ENCODE data around the gene MBTD1.

The MBTD1 gene

GRCh38 chr17:51166198-51166986, 93.5 kb downstream of the MBTD1 start, which contains the start of gene NME2:
Gene NME2 (plus strand): TSS chr17:51166411. CDS start chr17:51166831, 420 bp downstream.
- peak within 1 kb of the TSS; percentile 58 for H3K4me3 ChIP-seq (ENCODE audit: low read length)
- WGBS (ENCODE audit: insufficient coverage, insufficient read length) = no CpG with 5 or more reads among the region's 98 CpGs
- H3K4me1 ChIP-seq (ENCODE audit: control insufficient read depth, insufficient read depth, low read length) = no peaks in the 10 kb centered on the region
- H3K27ac ChIP-seq (ENCODE audit: low read length) = no peak within 1 kb of the TSS
- DNase-seq (ENCODE audit: low read depth, low spot score) = peak; percentile 54
- peaks cover 14% of the 10 kb centered on the region; the same call in 1 of the 2 replicates for H3K36me3 ChIP-seq (ENCODE audit: control insufficient read depth, insufficient read depth, low read length)
- H3K9me3 ChIP-seq (ENCODE audit: control insufficient read depth, insufficient read depth, low read length) = no peaks in the 10 kb centered on the region
- H3K27me3 ChIP-seq (ENCODE audit: control insufficient read depth, insufficient read depth, low read length) = no peaks in the 10 kb centered on the region

- Histone ChIP-seq H3K9me3 (ENCODE audit: control insufficient read depth, insufficient read depth, low read length) (no peaks in the 10 kb centered on the region), H3K36me3 (ENCODE audit: control insufficient read depth, insufficient read depth, low read length) (peaks cover 17% of the 10 kb centered on the region; the same call in 1 of the 2 replicates), H3K27ac (ENCODE audit: low read length) (no peak overlapping the region), H3K4me3 (ENCODE audit: low read length) (peak overlapping the region; percentile 58; the same call in 1 of the 2 replicates), H3K4me1 (ENCODE audit: control insufficient read depth, insufficient read depth, low read length) (no peaks in the 10 kb centered on the region), H3K27me3 (ENCODE audit: control insufficient read depth, insufficient read depth, low read length) (no peaks in the 10 kb centered on the region)
- WGBS (ENCODE audit: insufficient coverage, insufficient read length) = no CpG with 5 or more reads among the region's 21 CpGs
- DNase-seq (ENCODE audit: low read depth, low spot score) = no peak
Measured at GRCh38 chr17:51165680-51166197, 94.1 kb downstream of the MBTD1 start.

DNA sequence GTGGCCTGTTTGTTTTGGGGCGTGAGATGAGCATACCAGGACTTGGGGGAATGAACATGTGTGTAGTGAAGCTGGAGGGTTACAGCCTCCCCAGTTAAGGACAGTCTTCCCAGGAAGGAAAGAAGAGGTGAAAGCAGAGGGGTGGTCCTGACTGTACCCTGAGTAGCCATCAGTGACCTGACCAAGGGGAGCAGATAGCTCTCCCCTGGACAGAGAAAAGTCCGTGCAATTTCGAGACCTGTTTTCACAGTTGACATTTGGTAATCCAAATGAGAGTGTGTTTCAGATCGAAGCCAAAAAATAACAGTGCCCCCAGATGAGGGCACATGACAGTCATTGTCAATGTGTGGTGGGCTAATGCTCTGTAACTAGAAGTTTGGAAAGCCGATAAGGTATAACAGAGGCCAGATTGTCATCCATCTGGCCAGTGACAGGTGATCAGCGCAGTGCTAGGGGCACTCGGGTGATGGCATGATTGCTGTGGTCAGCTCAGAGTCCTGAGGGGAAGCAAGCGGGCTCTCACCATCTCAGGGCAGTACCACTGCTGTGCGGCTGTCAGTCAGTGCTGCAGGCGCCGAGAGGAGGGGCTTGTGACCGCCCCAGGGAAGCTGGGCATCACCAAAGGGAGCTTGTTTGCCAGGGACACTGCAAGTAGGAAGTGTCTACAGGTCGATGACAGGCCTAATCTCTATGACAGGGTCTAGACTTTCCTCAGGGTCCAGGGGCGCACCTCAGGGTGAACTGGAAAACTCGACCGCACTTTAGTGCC, 94.8 kb downstream of the MBTD1 start:
- Histone ChIP-seq H3K27ac (ENCODE audit: low read length) (no peak overlapping the region), H3K9me3 (ENCODE audit: control insufficient read depth, insufficient read depth, low read length) (no peaks in the 10 kb centered on the region), H3K4me3 (ENCODE audit: low read length) (peak overlapping the region; percentile 58; the same call in 1 of the 2 replicates), H3K36me3 (ENCODE audit: control insufficient read depth, insufficient read depth, low read length) (peaks cover 19% of the 10 kb centered on the region; the same call in 1 of the 2 replicates), H3K4me1 (ENCODE audit: control insufficient read depth, insufficient read depth, low read length) (no peaks in the 10 kb centered on the region), H3K27me3 (ENCODE audit: control insufficient read depth, insufficient read depth, low read length) (no peaks in the 10 kb centered on the region)
- no CpG with 5 or more reads among the region's 16 CpGs for WGBS (ENCODE audit: insufficient coverage, insufficient read length)
- no peak for DNase-seq (ENCODE audit: low read depth, low spot score)

DNA sequence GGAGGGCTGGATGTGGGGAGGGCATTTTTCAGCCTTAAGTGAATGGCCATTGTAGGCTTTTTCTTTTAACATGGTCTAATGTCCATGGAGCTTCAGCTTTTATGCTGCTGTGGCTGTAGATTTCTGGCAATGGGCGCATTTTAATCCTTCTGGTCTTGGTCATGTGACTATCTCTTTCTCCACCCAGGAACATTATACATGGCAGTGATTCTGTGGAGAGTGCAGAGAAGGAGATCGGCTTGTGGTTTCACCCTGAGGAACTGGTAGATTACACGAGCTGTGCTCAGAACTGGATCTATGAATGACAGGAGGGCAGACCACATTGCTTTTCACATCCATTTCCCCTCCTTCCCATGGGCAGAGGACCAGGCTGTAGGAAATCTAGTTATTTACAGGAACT, 98.3 kb downstream of the MBTD1 start:
- H3K9me3 ChIP-seq (ENCODE audit: control insufficient read depth, insufficient read depth, low read length) = no peaks in the 10 kb centered on the region
- peaks cover 17% of the 10 kb centered on the region; the same call in 1 of the 2 replicates for H3K36me3 ChIP-seq (ENCODE audit: control insufficient read depth, insufficient read depth, low read length)
- WGBS (ENCODE audit: insufficient coverage, insufficient read length) = no CpG with 5 or more reads among the region's 3 CpGs
- H3K4me3 ChIP-seq (ENCODE audit: low read length) = no peak overlapping the region
- no peaks in the 10 kb centered on the region for H3K4me1 ChIP-seq (ENCODE audit: control insufficient read depth, insufficient read depth, low read length)
- H3K27ac ChIP-seq (ENCODE audit: low read length) = no peak overlapping the region
- no peaks in the 10 kb centered on the region for H3K27me3 ChIP-seq (ENCODE audit: control insufficient read depth, insufficient read depth, low read length)
- DNase-seq (ENCODE audit: low read depth, low spot score) = no peak

- no peak for DNase-seq (ENCODE audit: low read depth, low spot score)
- no peaks in the 10 kb centered on the region for H3K9me3 ChIP-seq (ENCODE audit: control insufficient read depth, insufficient read depth, low read length)
- WGBS (ENCODE audit: insufficient coverage, insufficient read length) = no CpG with 5 or more reads among the region's 3 CpGs
- no peaks in the 10 kb centered on the region for H3K27me3 ChIP-seq (ENCODE audit: control insufficient read depth, insufficient read depth, low read length)
- no peak overlapping the region for H3K4me3 ChIP-seq (ENCODE audit: low read length)
- H3K27ac ChIP-seq (ENCODE audit: low read length) = no peak overlapping the region
- no peaks in the 10 kb centered on the region for H3K4me1 ChIP-seq (ENCODE audit: control insufficient read depth, insufficient read depth, low read length)
- peaks cover 17% of the 10 kb centered on the region; the same call in 1 of the 2 replicates for H3K36me3 ChIP-seq (ENCODE audit: control insufficient read depth, insufficient read depth, low read length)
Measured at GRCh38 chr17:51159604-51160003, 100.2 kb downstream of the MBTD1 start.

DNA sequence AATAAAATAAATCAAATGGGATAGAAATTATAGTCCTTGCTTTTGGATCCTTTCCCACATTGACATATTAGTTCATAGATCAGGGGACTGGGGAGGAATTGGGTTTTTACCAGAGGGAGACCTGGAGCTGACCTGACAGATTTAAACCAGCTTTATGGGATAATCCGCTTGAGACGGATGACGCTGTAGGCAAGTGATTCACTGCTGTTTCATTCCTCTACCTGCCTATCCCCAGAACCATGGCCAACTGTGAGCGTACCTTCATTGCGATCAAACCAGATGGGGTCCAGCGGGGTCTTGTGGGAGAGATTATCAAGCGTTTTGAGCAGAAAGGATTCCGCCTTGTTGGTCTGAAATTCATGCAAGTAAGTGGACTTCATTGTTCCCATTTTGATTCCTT, 104.4 kb downstream of the MBTD1 start:
- Histone ChIP-seq H3K4me1 (ENCODE audit: control insufficient read depth, insufficient read depth, low read length) (no peaks in the 10 kb centered on the region), H3K9me3 (ENCODE audit: control insufficient read depth, insufficient read depth, low read length) (no peaks in the 10 kb centered on the region), H3K27me3 (ENCODE audit: control insufficient read depth, insufficient read depth, low read length) (no peaks in the 10 kb centered on the region), H3K36me3 (ENCODE audit: control insufficient read depth, insufficient read depth, low read length) (peaks cover 6% of the 10 kb centered on the region; the same call in 1 of the 2 replicates), H3K4me3 (ENCODE audit: low read length) (no peak overlapping the region), H3K27ac (ENCODE audit: low read length) (no peak overlapping the region)
- WGBS (ENCODE audit: insufficient coverage, insufficient read length) = no CpG with 5 or more reads among the region's 8 CpGs
- no peak for DNase-seq (ENCODE audit: low read depth, low spot score)

DNA sequence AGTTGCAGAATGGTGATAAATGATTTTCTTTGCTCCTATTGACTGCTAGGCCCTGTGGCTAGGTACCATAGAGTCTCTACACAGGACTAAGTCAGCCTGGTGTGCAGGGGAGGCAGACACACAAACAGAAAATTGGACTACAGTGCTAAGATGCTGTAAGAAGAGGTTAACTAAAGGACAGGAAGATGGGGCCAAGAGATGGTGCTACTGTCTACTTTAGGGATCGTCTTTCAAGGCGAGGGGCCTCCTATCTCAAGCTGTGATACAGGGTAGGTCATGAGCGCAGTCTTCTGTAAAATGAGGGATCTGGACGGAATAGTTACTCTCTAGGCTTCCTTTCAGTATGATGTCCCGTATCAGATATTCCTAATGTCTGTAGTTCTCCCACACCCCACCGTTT, 105.7 kb downstream of the MBTD1 start:
- H3K27me3 ChIP-seq (ENCODE audit: control insufficient read depth, insufficient read depth, low read length) = no peaks in the 10 kb centered on the region
- peak overlapping the region; percentile 59; the same call in 1 of the 2 replicates for H3K4me3 ChIP-seq (ENCODE audit: low read length)
- H3K36me3 ChIP-seq (ENCODE audit: control insufficient read depth, insufficient read depth, low read length) = no peaks in the 10 kb centered on the region; the same call in 1 of the 2 replicates
- H3K27ac ChIP-seq (ENCODE audit: low read length) = no peak overlapping the region
- H3K4me1 ChIP-seq (ENCODE audit: control insufficient read depth, insufficient read depth, low read length) = no peaks in the 10 kb centered on the region
- H3K9me3 ChIP-seq (ENCODE audit: control insufficient read depth, insufficient read depth, low read length) = no peaks in the 10 kb centered on the region
- WGBS (ENCODE audit: insufficient coverage, insufficient read length) = no CpG with 5 or more reads among the region's 6 CpGs
- DNase-seq (ENCODE audit: low read depth, low spot score) = no peak

DNA sequence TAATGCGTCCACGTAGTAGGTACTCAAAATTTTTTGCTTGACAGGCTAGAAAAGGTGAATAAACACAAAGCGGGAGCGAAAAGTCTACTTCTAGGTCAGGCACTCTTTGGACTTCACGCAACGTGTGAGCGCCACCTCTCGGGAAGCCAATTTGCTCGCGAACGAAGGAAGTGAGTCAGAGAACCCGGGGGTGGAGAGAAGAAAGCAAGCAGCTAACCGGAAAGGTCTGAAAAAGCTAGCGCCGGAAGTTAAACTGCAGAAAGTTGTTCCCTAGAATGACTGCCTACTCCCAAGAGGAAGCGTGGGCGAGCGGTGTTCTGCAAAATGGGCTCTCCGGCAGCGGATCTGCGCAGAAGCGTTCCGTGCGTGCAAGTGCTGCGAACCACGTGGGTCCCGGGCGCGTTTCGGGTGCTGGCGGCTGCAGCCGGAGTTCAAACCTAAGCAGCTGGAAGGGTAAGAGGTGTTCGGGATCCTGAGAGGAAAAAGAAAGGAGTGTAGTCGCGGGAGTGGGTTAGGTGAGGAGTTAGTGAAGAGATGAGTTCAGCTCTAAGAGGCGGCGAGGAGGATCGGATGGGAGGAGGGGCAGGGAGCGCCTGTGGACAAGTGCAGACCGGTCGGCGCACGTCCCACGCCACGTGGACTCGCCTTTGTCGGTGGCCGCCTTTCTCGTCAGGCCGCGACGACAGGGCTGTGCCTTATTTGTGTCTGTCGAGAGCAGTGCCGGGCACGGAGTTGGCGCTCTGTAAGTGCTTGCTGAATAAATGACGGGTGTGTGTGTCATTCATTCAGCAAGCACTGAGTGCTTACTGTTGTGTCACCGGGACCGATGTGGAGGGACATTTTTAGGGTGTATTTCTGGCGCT, 106.4 kb downstream of the MBTD1 start, which contains the start of gene NME1:
TSS of gene NME1 (plus strand) at position 350 of the 863 bp plus-strand sequence. CDS start 2,096 bp downstream, outside the sequence.
- H3K27ac ChIP-seq (ENCODE audit: low read length) = no peak within 1 kb of the TSS
- WGBS (ENCODE audit: insufficient coverage, insufficient read length) = no CpG with 5 or more reads among the region's 60 CpGs
- H3K4me3 ChIP-seq (ENCODE audit: low read length) = peak within 1 kb of the TSS; percentile 59; the same call in 1 of the 2 replicates

GRCh38 chr17:51152766-51153209, 107.1 kb downstream of the MBTD1 start:
- WGBS (ENCODE audit: insufficient coverage, insufficient read length) = no CpG with 5 or more reads among the region's 8 CpGs
- DNase-seq (ENCODE audit: low read depth, low spot score) = no peak
- H3K36me3 ChIP-seq (ENCODE audit: control insufficient read depth, insufficient read depth, low read length) = no peaks in the 10 kb centered on the region
- H3K4me1 ChIP-seq (ENCODE audit: control insufficient read depth, insufficient read depth, low read length) = no peaks in the 10 kb centered on the region
- H3K27ac ChIP-seq (ENCODE audit: low read length) = no peak overlapping the region
- no peaks in the 10 kb centered on the region for H3K27me3 ChIP-seq (ENCODE audit: control insufficient read depth, insufficient read depth, low read length)
- no peaks in the 10 kb centered on the region for H3K9me3 ChIP-seq (ENCODE audit: control insufficient read depth, insufficient read depth, low read length)
- peak overlapping the region; percentile 17; the same call in 1 of the 2 replicates for H3K4me3 ChIP-seq (ENCODE audit: low read length)

More for the DNA sequence above, 106.4 kb downstream of the MBTD1 start, which contains the start of gene NME1:
- H3K27me3 ChIP-seq (ENCODE audit: control insufficient read depth, insufficient read depth, low read length) = no peaks in the 10 kb centered on the region
- peak; percentile 95 for DNase-seq (ENCODE audit: low read depth, low spot score)
- no peaks in the 10 kb centered on the region for H3K9me3 ChIP-seq (ENCODE audit: control insufficient read depth, insufficient read depth, low read length)
- H3K36me3 ChIP-seq (ENCODE audit: control insufficient read depth, insufficient read depth, low read length) = no peaks in the 10 kb centered on the region; the same call in 1 of the 2 replicates
- no peaks in the 10 kb centered on the region for H3K4me1 ChIP-seq (ENCODE audit: control insufficient read depth, insufficient read depth, low read length)

All from iPS DF 6.9 (cell line).